GM23248 (cell line): ENCODE results near the gene ANTXR2. TPM values are rescaled to one million over a fixed set of nuclear protein-coding genes. Genes with fewer than 3 reads are reported as not detected.

Experiments
- DNase-seq: peaks from one replicate; pipeline ENCODE4 v3.0.0-alpha.2; 2015
- H2AFZ ChIP-seq: fragments of 200-600 bp; sonication (generic); 2 replicates; pipeline ENCODE4 v1.6.1; 2016; ENCODE audit warnings: antibody characterized with exemption
- H3F3A ChIP-seq: fragments of 200-600 bp; sonication (generic); 2 replicates; pipeline ENCODE4 v1.6.1; 2016; ENCODE audit warnings: mild to moderate bottlenecking, antibody characterized with exemption, mixed run types; ENCODE audit not compliant: insufficient read depth
- H3K27ac ChIP-seq: fragments of 200-600 bp; sonication (generic); 2 replicates; pipeline ENCODE4 v1.5.1; 2016; ENCODE audit warnings: mild to moderate bottlenecking
- H3K27me3 ChIP-seq: fragments of 200-600 bp; sonication (generic); replicated peaks from 2 replicates; pipeline ENCODE4 v1.6.1; 2016; ENCODE audit warnings: mild to moderate bottlenecking; ENCODE audit not compliant: insufficient read depth
- H3K36me3 ChIP-seq: fragments of 200-600 bp; sonication (generic); 2 replicates; pipeline ENCODE4 v1.6.1; 2016; ENCODE audit warnings: low read depth, mild to moderate bottlenecking
- H3K4me1 ChIP-seq: fragments of 200-600 bp; sonication (generic); 2 replicates; pipeline ENCODE4 v1.6.1; 2016; ENCODE audit warnings: mild to moderate bottlenecking; ENCODE audit not compliant: insufficient read depth
- H3K4me2 ChIP-seq: fragments of 200-600 bp; sonication (generic); one replicate; pipeline ENCODE4 v1.6.1; 2016; ENCODE audit warnings: mild to moderate bottlenecking; ENCODE audit not compliant: unreplicated experiment
- H3K4me3 ChIP-seq: fragments of 200-600 bp; sonication (generic); 2 replicates; pipeline ENCODE4 v1.5.1; 2016; ENCODE audit warnings: mild to moderate bottlenecking
- H3K79me2 ChIP-seq: fragments of 200-600 bp; sonication (generic); 2 replicates; pipeline ENCODE4 v1.6.1; 2016; ENCODE audit warnings: mild to moderate bottlenecking; ENCODE audit not compliant: insufficient read depth
- H3K9ac ChIP-seq: fragments of 200-600 bp; sonication (generic); 2 replicates; pipeline ENCODE4 v1.6.1; 2016; ENCODE audit warnings: mild to moderate bottlenecking
- H3K9me2 ChIP-seq: fragments of 200-600 bp; sonication (generic); 2 replicates; pipeline ENCODE4 v1.6.1; 2016; ENCODE audit warnings: mixed run types, mild to moderate bottlenecking, moderate library complexity; ENCODE audit not compliant: insufficient read depth
- H3K9me3 ChIP-seq: fragments of 200-600 bp; sonication (generic); one replicate; pipeline ENCODE4 v1.6.1; 2017; ENCODE audit warnings: low read depth
- H4K20me1 ChIP-seq: fragments of 200-600 bp; sonication (generic); 2 replicates; pipeline ENCODE4 v1.6.0; 2016; ENCODE audit not compliant: insufficient read depth
- EZH2 ChIP-seq: fragments of 200-600 bp; sonication (generic); IDR thresholded peaks from 2 replicates; pipeline ENCODE4 v1.6.1; 2018; ENCODE audit warnings: antibody characterized with exemption, mild to moderate bottlenecking; ENCODE audit not compliant: insufficient read depth, poor library complexity, severe bottlenecking
- EZH2phosphoT487 ChIP-seq: fragments of 200-600 bp; sonication (generic); IDR thresholded peaks from 2 replicates; pipeline ENCODE4 v1.6.1; 2018; ENCODE audit warnings: antibody characterized with exemption, moderate library complexity, mild to moderate bottlenecking, low read depth; ENCODE audit not compliant: insufficient read depth
- WGBS, 2 experiments: methylation state at CpG; one replicate each; pipeline ENCODE4 v1.1.6; 2015 to 2017; ENCODE audit warnings: low lambda C conversion rate in 2 of 2, low coverage in 1 of 2; ENCODE audit errors: missing lambda C conversion rate in 2 of 2; 5-methylcytosine and 5-hydroxymethylcytosine counted together
- in situ Hi-C: fragments of 300-500 bp; cut with MboI; formaldehyde crosslinking; loops from 2 replicates; pipeline ENCODE4 v1.15.0; 2020
- polyA plus RNA-seq: library from polyadenylated mRNA; unstranded; fragments of >200 nt; fragmentation: Nextera tagmentation; extraction: Ambion mirVana; gene quantifications from 2 replicates; pipeline ENCODE4 v1.2.1, GENCODE V29; 2016
- total RNA-seq: library from RNA; depleted of rRNA; stranded (reverse); fragments of >200 nt; shearing (Covaris generic); gene quantifications from 2 replicates; pipeline ENCODE4 v1.2.3, GENCODE V29; 2014

The ANTXR2 gene
- total and polyA plus RNA-seq, 2 experiments from 2014 or later = 77.2 to 87.5 TPM

GRCh38 chr4:80036949-80037685 is 35.9 kb downstream of the ANTXR2 start:
- Histone ChIP-seq H3K9me3 (no peaks in the 10 kb centered on the region), H3F3A (peaks cover 20% of the 10 kb centered on the region), H3K36me3 (peaks cover 28% of the 10 kb centered on the region), H4K20me1 (no peaks in the 10 kb centered on the region), H3K79me2 (peaks cover 25% of the 10 kb centered on the region), H3K9ac (peak overlapping the region; percentile 62), H3K4me3 (peak overlapping the region; percentile 57), H3K27me3 (no peaks in the 10 kb centered on the region), H3K27ac (peak overlapping the region; percentile 80), H3K4me2 (peak overlapping the region; percentile 84), H3K9me2 (no peaks in the 10 kb centered on the region), H3K4me1 (peaks cover 25% of the 10 kb centered on the region), H2AFZ (peak overlapping the region; percentile 60)
- TF ChIP-seq EZH2 = no peak
- TF ChIP-seq EZH2phosphoT487 = no peak
- in situ Hi-C loops = no loop called here
- WGBS, 2 experiments = 31 to 45% methylated on average over 2 of the region's 2 CpGs
- DNase-seq = peak; percentile 64

- peaks cover 32% of the 10 kb centered on the region for H3K36me3 ChIP-seq
- peaks cover 18% of the 10 kb centered on the region; the same call in 1 of the 2 replicates for H3K79me2 ChIP-seq
- no peaks in the 10 kb centered on the region for H4K20me1 ChIP-seq
- peaks cover 20% of the 10 kb centered on the region for H3F3A ChIP-seq
- peak overlapping the region; percentile 57 for H3K4me3 ChIP-seq
- H3K9me2 ChIP-seq = no peaks in the 10 kb centered on the region
- DNase-seq = no peak
- no peaks in the 10 kb centered on the region for H3K27me3 ChIP-seq
- WGBS, 2 experiments = 67 to 73% methylated on average over 7 of the region's 7 CpGs
- peak overlapping the region; percentile 84 for H3K4me2 ChIP-seq
- in situ Hi-C loops = no loop called here
- peak overlapping the region; percentile 60; the same call in 1 of the 2 replicates for H2AFZ ChIP-seq
- peak overlapping the region; percentile 80 for H3K27ac ChIP-seq
- H3K9me3 ChIP-seq = no peaks in the 10 kb centered on the region
- peaks cover 25% of the 10 kb centered on the region for H3K4me1 ChIP-seq
- peak overlapping the region; percentile 62 for H3K9ac ChIP-seq
- TF ChIP-seq EZH2phosphoT487 (no peak), EZH2 (no peak)
Observed at GRCh38 chr4:80036306-80036705, 36.7 kb downstream of the ANTXR2 start.

- no peak overlapping the region for H2AFZ ChIP-seq
- TF ChIP-seq EZH2phosphoT487 (no peak), EZH2 (no peak)
- peaks cover 40% of the 10 kb centered on the region for H3K36me3 ChIP-seq
- no peak overlapping the region for H3K4me3 ChIP-seq
- in situ Hi-C loops = no loop called here
- H3K27me3 ChIP-seq = no peaks in the 10 kb centered on the region
- no peak overlapping the region for H3K4me2 ChIP-seq
- H3K4me1 ChIP-seq = peaks cover 25% of the 10 kb centered on the region
- WGBS, 2 experiments = 95 to 96% methylated on average over 2 of the region's 2 CpGs
- H3K27ac ChIP-seq = no peak overlapping the region
- no peaks in the 10 kb centered on the region for H3K9me3 ChIP-seq
- H3F3A ChIP-seq = peaks cover 20% of the 10 kb centered on the region
- peaks cover 18% of the 10 kb centered on the region; the same call in 1 of the 2 replicates for H3K79me2 ChIP-seq
- no peaks in the 10 kb centered on the region for H3K9me2 ChIP-seq
- no peaks in the 10 kb centered on the region for H4K20me1 ChIP-seq
- no peak overlapping the region for H3K9ac ChIP-seq
- DNase-seq = no peak
Observed at GRCh38 chr4:80035336-80035735, 37.7 kb downstream of the ANTXR2 start.

GRCh38 chr4:80033581-80033980 is 39.4 kb downstream of the ANTXR2 start:
- TF ChIP-seq EZH2phosphoT487 = no peak
- TF ChIP-seq EZH2 = no peak
- Histone ChIP-seq H3K4me2 (no peak overlapping the region), H2AFZ (no peak overlapping the region), H3K9me2 (no peaks in the 10 kb centered on the region), H3K79me2 (peaks cover 8% of the 10 kb centered on the region; the same call in 1 of the 2 replicates), H3K27me3 (no peaks in the 10 kb centered on the region), H3K4me1 (peaks cover 25% of the 10 kb centered on the region), H3K36me3 (peaks cover 45% of the 10 kb centered on the region), H3K9ac (no peak overlapping the region), H3K27ac (no peak overlapping the region), H4K20me1 (no peaks in the 10 kb centered on the region), H3K4me3 (no peak overlapping the region), H3K9me3 (no peaks in the 10 kb centered on the region), H3F3A (peaks cover 20% of the 10 kb centered on the region)
- DNase-seq = peak; percentile 7
- in situ Hi-C loops = no loop called here
